Heart left ventricle (tissue), 13 donors: Measurements from ENCODE around the gene DDX10.

Experiments used
- POLR2A ChIP-seq, 2 donors: fragments of 450-650 bp; IDR thresholded peaks; one replicate each; pipeline ENCODE4 v1.6.1; 2017; ENCODE audit warnings: antibody characterized with exemption in 2 of 2, mild to moderate bottlenecking in 2 of 2, moderate library complexity in 2 of 2
- TF ChIP-seq, protein P1 (sequence below), 12 donors: fragments of 200-600 bp; sonication (generic) in 4 of 12; IDR thresholded peaks; one replicate each; pipeline versions ENCODE4 v1.5.0 to v1.8.0; 2018 to 2022; ENCODE audit warnings: antibody characterized with exemption in 12 of 12, mild to moderate bottlenecking in 5 of 12
- donor health status: ischemic (EF 13 %, LVEDD 7.1; RV severe dilation, severe dysfunction).
- donor health status: DM: no; HTN: yes; CAD: no.
- donor health status: DM: no; HTN: no; CAD: no.
- donor health status: ischemic (EF 25% LVEDD 6.9; RV normal size, moderate dysfunction).
- donor health status: ischemic (EF 25% LVEDD 5.7; RV mildly dilated, moderate dysfunction).
- donor health status: ischemic (EF 35%, LVEDD 5.7; RV mildly dilated, moderate dysfunction).
- donor health status: nonischemic (EF 11% LVEDD 7.7; RV severe dilation, severe dysfunction).
- donor health status: DM: yes; HTN: yes; CAD: no.
- donor health status: PGD.
- donor health status: ischemic (EF 29% LVEDD 5.4; RV normal size, mild dysfunction).
- donor health status: nonischemic (EF 23%, LVEDD 6.1; RV moderate dilation, normal function).

DNA sequence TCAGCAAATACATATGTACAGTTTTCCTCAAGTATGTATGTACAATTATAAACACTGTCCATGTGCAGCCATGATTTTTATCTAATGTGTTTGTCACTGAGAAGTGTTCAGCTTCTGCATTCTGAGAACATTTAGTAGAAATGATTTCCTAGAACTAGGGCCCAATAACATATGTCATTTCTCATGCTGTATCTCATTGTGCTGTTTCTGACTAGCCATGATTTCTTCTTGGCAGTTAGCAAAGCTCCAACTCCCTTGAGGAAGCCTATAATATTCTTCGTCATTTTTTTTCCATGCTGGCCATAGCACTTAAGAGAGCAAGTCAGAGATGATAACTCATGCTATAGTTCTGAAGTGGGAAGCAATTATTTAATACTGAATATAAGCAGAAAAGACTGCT is 187.8 kb downstream of the DDX10 start:
- TF ChIP-seq, protein P1, sequence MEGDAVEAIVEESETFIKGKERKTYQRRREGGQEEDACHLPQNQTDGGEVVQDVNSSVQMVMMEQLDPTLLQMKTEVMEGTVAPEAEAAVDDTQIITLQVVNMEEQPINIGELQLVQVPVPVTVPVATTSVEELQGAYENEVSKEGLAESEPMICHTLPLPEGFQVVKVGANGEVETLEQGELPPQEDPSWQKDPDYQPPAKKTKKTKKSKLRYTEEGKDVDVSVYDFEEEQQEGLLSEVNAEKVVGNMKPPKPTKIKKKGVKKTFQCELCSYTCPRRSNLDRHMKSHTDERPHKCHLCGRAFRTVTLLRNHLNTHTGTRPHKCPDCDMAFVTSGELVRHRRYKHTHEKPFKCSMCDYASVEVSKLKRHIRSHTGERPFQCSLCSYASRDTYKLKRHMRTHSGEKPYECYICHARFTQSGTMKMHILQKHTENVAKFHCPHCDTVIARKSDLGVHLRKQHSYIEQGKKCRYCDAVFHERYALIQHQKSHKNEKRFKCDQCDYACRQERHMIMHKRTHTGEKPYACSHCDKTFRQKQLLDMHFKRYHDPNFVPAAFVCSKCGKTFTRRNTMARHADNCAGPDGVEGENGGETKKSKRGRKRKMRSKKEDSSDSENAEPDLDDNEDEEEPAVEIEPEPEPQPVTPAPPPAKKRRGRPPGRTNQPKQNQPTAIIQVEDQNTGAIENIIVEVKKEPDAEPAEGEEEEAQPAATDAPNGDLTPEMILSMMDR (IDR thresholded peaks at IDR 0.05) = no peak
- TF ChIP-seq POLR2A (IDR thresholded peaks at IDR 0.05) = no peak
